ENCODE results near the gene RGS3. TPM values are rescaled to one million over a fixed set of nuclear protein-coding genes. Genes with fewer than 3 reads are reported as not detected.

The RGS3 gene
- total RNA-seq, 1 experiment from 2014 or later, result 16.6 TPM

GRCh38 chr9:113546566-113546965 is 83.0 kb downstream of the RGS3 start:
- Mint-ChIP-seq H3K9me3 (no peaks in the 10 kb centered on the region), H3K4me3 (no peak overlapping the region), H3K27ac (no peak overlapping the region), H3K4me1 (peaks cover 14% of the 10 kb centered on the region), H3K27me3 (ENCODE audit: low read depth) (no peaks in the 10 kb centered on the region), H3K36me3 (no peaks in the 10 kb centered on the region; the same call in 1 of the 2 replicates)
- DNase-seq (ENCODE audit: low spot score) (no peak), ATAC-seq (no peak)
- ChIA-PET CTCF (interaction anchor here (0.6 kb wide), 1 partner anchor 99 kb away, joined by 5 read pairs; no protein-coding TSS in a partner anchor), POLR2A (no interaction called here)
- TF ChIP-seq ZNF396 (CRISPR knock-in tag; IDR thresholded peaks at IDR 0.05; ENCODE audit: borderline replicate concordance), result no peak
- no peak for TF ChIP-seq ZNF416 (CRISPR knock-in tag; IDR thresholded peaks at IDR 0.05)
- TF ChIP-seq ZSCAN18 (CRISPR knock-in tag; IDR thresholded peaks at IDR 0.05), result no peak
- TF ChIP-seq ZNF138 (CRISPR knock-in tag; conservative IDR thresholded peaks at IDR 0.05), result no peak
- TF ChIP-seq ZNF532 (CRISPR knock-in tag; IDR thresholded peaks at IDR 0.05; ENCODE audit: borderline replicate concordance), result no peak
- TF ChIP-seq ZBTB21 (CRISPR knock-in tag; IDR thresholded peaks at IDR 0.05; ENCODE audit: borderline replicate concordance), result no peak
- TF ChIP-seq PRDM15 (CRISPR knock-in tag; IDR thresholded peaks at IDR 0.05), result no peak
- no peak for TF ChIP-seq IRF2 (CRISPR knock-in tag; IDR thresholded peaks at IDR 0.05; ENCODE audit: borderline replicate concordance, low read depth)
- no peak for TF ChIP-seq CREB1 (CRISPR knock-in tag; IDR thresholded peaks at IDR 0.05)
- TF ChIP-seq ZNF423 (CRISPR knock-in tag; IDR thresholded peaks at IDR 0.05), result no peak
- TF ChIP-seq CTCF (IDR thresholded peaks at IDR 0.05), result no peak
- TF ChIP-seq MAX (CRISPR knock-in tag; IDR thresholded peaks at IDR 0.05), result no peak

GRCh38 chr9:113547501-113547900 is 84.0 kb downstream of the RGS3 start:
- DNase-seq (ENCODE audit: low spot score) (no peak), ATAC-seq (no peak)
- no peak overlapping the region for H3K27ac Mint-ChIP-seq
- ChIA-PET CTCF (interaction anchor here (0.6 to 1.1 kb wide), 2 partner anchors 100 to 101 kb away, joined by 3 to 5 read pairs; no protein-coding TSS in a partner anchor), POLR2A (no interaction called here)
- no peaks in the 10 kb centered on the region for H3K9me3 Mint-ChIP-seq
- no peaks in the 10 kb centered on the region for H3K27me3 Mint-ChIP-seq (ENCODE audit: low read depth)
- H3K4me3 Mint-ChIP-seq, result no peak overlapping the region
- peaks cover 14% of the 10 kb centered on the region for H3K4me1 Mint-ChIP-seq
- no peaks in the 10 kb centered on the region for H3K36me3 Mint-ChIP-seq
- TF ChIP-seq CREB1 (CRISPR knock-in tag; IDR thresholded peaks at IDR 0.05) (no peak), ZNF671 (CRISPR knock-in tag; IDR thresholded peaks at IDR 0.05) (no peak), NFYB (CRISPR knock-in tag; conservative IDR thresholded peaks at IDR 0.05; ENCODE audit: low read depth) (no peak), ZNF416 (CRISPR knock-in tag; IDR thresholded peaks at IDR 0.05) (no peak), EMX1 (CRISPR knock-in tag; IDR thresholded peaks at IDR 0.05) (no peak), ELF4 (CRISPR knock-in tag; IDR thresholded peaks at IDR 0.05; ENCODE audit: low read depth) (no peak), E2F4 (CRISPR knock-in tag; IDR thresholded peaks at IDR 0.05; ENCODE audit: borderline replicate concordance, low read depth) (no peak), ATF2 (CRISPR knock-in tag; IDR thresholded peaks at IDR 0.05; ENCODE audit: borderline replicate concordance, low read depth) (no peak), ZSCAN18 (CRISPR knock-in tag; IDR thresholded peaks at IDR 0.05) (no peak)
